A549 (cell line): ENCODE measurements around the gene RARB. TPM values are rescaled to one million over a fixed set of nuclear protein-coding genes. Genes with fewer than 3 reads are reported as not detected.

Experiments used
- ATAC-seq, 2 experiments: fragments of 200-7000 bp in 1 of 2; fragments of >200 bp in 1 of 2; cut with Nextera tagmentation in 1 of 2; cut with Tn5 transposase in 1 of 2; 3 replicates each; pipeline versions ENCODE4 v1.8.0 to v1.9.1; 2018 to 2020; ENCODE audit warnings: mild to moderate bottlenecking in 1 of 2, moderate library complexity in 1 of 2
- CTCF ChIA-PET: fragments of 300-600 bp; sonication (Branson Sonifier 250); formaldehyde crosslinking; extraction: SDS; loops from one replicate; lab custom pipeline; 2021; ENCODE audit warnings: antibody characterized with exemption, inconsistent platforms; lab: Yijun Ruan, JAX
- POLR2A ChIA-PET: fragments of 350-600 bp; formaldehyde crosslinking; extraction: SDS; loops from one replicate; lab custom pipeline; 2021; ENCODE audit warnings: antibody characterized with exemption, inconsistent platforms; lab: Yijun Ruan, JAX
- DNase-seq, 2 experiments: peaks; one replicate each; pipeline versions ENCODE4 v3.0.0 to v3.0.0-alpha.2; 2011 to 2016; ENCODE audit warnings: low read depth in 1 of 2, low spot score in 1 of 2
- FAIRE-seq: peaks from 2 replicates; lab custom pipeline; 2011; peaks lifted over from hg19 to GRCh38; lab: Jason Lieb, UNC
- H3K27ac ChIP-seq, 2 experiments: fragments of >200 bp; sonication (Bioruptor Twin); formaldehyde crosslinking; 3 replicates each; pipeline ENCODE4 v1.5.1; 2016 to 2017
- H3K4me1 ChIP-seq: fragments of >200 bp; sonication (Bioruptor Twin); formaldehyde crosslinking; 3 replicates; pipeline ENCODE4 v1.6.1; 2016
- H3K4me2 ChIP-seq: fragments of >200 bp; sonication (Bioruptor Twin); formaldehyde crosslinking; 3 replicates; pipeline ENCODE4 v1.6.1; 2016
- H3K4me3 ChIP-seq: fragments of >200 bp; sonication (Bioruptor Twin); formaldehyde crosslinking; 3 replicates; pipeline ENCODE4 v1.5.1; 2016
- H3K9me3 ChIP-seq: fragments of >200 bp; sonication (Bioruptor Twin); formaldehyde crosslinking; 3 replicates; pipeline ENCODE4 v1.6.1; 2016
- BHLHE40 ChIP-seq: IDR thresholded peaks from 2 replicates; pipeline ENCODE4 v1.6.1; 2012; ENCODE audit warnings: low read depth, low read length, inconsistent platforms
- CBX2 ChIP-seq: fragments of 200-600 bp; sonication (generic); IDR thresholded peaks from 2 replicates; pipeline ENCODE4 v1.6.1; 2016; ENCODE audit warnings: low read depth, mild to moderate bottlenecking, borderline replicate concordance
- CHD2 ChIP-seq: fragments of 150-350 bp; IDR thresholded peaks from 2 replicates; pipeline ENCODE4 v1.6.1; 2014; ENCODE audit warnings: low read length; ENCODE audit not compliant: partially characterized antibody
- CHD4 ChIP-seq: fragments of 200-600 bp; sonication (generic); IDR thresholded peaks from 2 replicates; pipeline ENCODE4 v1.6.1; 2016; ENCODE audit warnings: antibody characterized with exemption, mild to moderate bottlenecking, borderline replicate concordance
- EHF ChIP-seq: fragments of 250-450 bp; sonication (Bioruptor Pico); IDR thresholded peaks from 2 replicates; pipeline ENCODE4 v1.5.0; 2020; ENCODE audit warnings: mild to moderate bottlenecking
- ESRRA ChIP-seq: fragments of 150-350 bp; IDR thresholded peaks from 2 replicates; pipeline ENCODE4 v1.6.1; 2014; ENCODE audit warnings: mild to moderate bottlenecking, low read length, borderline replicate concordance
- FOXS1 ChIP-seq: fragments of 250-450 bp; sonication (Bioruptor Pico); IDR thresholded peaks from 2 replicates; pipeline ENCODE4 v1.5.0; 2020; ENCODE audit warnings: mild to moderate bottlenecking, moderate library complexity
- GATA3 ChIP-seq: IDR thresholded peaks from 2 replicates; pipeline ENCODE4 v1.6.1; 2012; ENCODE audit warnings: borderline replicate concordance
- HEYL ChIP-seq: fragments of 250-450 bp; sonication (Bioruptor Pico); IDR thresholded peaks from 2 replicates; pipeline ENCODE4 v1.8.0; 2021; ENCODE audit warnings: mild to moderate bottlenecking, moderate library complexity
- HOXA7 ChIP-seq: fragments of 250-450 bp; sonication (Bioruptor Pico); IDR thresholded peaks from 2 replicates; pipeline ENCODE4 v1.5.0; 2020; ENCODE audit warnings: mild to moderate bottlenecking, moderate library complexity
- HOXB5 ChIP-seq: fragments of 250-450 bp; sonication (Bioruptor Pico); IDR thresholded peaks from 2 replicates; pipeline ENCODE4 v1.5.0; 2020; ENCODE audit warnings: mild to moderate bottlenecking, moderate library complexity
- JUNB ChIP-seq: fragments of >200 bp; sonication (Bioruptor Twin); formaldehyde crosslinking; IDR thresholded peaks from 2 replicates; pipeline ENCODE4 v1.6.1; 2016
- KDM5A ChIP-seq: fragments of 200-600 bp; sonication (generic); IDR thresholded peaks from 2 replicates; pipeline ENCODE4 v1.6.1; 2016; ENCODE audit warnings: antibody characterized with exemption, mild to moderate bottlenecking
- NPAS2 ChIP-seq: fragments of 250-450 bp; sonication (Bioruptor Pico); IDR thresholded peaks from 2 replicates; pipeline ENCODE4 v1.8.0; 2022; ENCODE audit warnings: mild to moderate bottlenecking, moderate library complexity, borderline replicate concordance
- RAD21 ChIP-seq, 2 experiments: fragments of >200 bp in 1 of 2; sonication (Bioruptor Twin) in 1 of 2; formaldehyde crosslinking in 1 of 2; IDR thresholded peaks in 1 of 2; conservative IDR thresholded peaks in 1 of 2; 2 replicates in 1 of 2; 3 replicates in 1 of 2; pipeline ENCODE4 v1.6.1; 2012 to 2018; ENCODE audit warnings: inconsistent platforms in 1 of 2
- RNF2 ChIP-seq: fragments of 200-600 bp; sonication (generic); IDR thresholded peaks from 2 replicates; pipeline ENCODE4 v1.6.1; 2016; ENCODE audit warnings: low read depth, mild to moderate bottlenecking, antibody characterized with exemption, moderate library complexity, borderline replicate concordance
- SMC3 ChIP-seq: fragments of >200 bp; sonication (Bioruptor Twin); formaldehyde crosslinking; IDR thresholded peaks from 3 replicates; pipeline ENCODE4 v1.6.1; 2018; ENCODE audit warnings: inconsistent platforms
- TP53 ChIP-seq: fragments of 250-450 bp; sonication (Bioruptor Pico); IDR thresholded peaks from 2 replicates; pipeline ENCODE4 v1.5.0; 2021; ENCODE audit warnings: mild to moderate bottlenecking, moderate library complexity
- ZC3H11A ChIP-seq: fragments of 450-650 bp; IDR thresholded peaks from 2 replicates; pipeline ENCODE4 v1.6.1; 2014; ENCODE audit warnings: antibody characterized with exemption, mild to moderate bottlenecking
- ZNF302 ChIP-seq: fragments of 250-450 bp; sonication (Bioruptor Pico); IDR thresholded peaks from 2 replicates; pipeline ENCODE4 v1.9.0; 2021; ENCODE audit warnings: inconsistent platforms, mild to moderate bottlenecking, moderate library complexity
- ZSCAN20 ChIP-seq: fragments of 250-450 bp; sonication (Bioruptor Pico); IDR thresholded peaks from 2 replicates; pipeline ENCODE4 v1.8.0; 2022; ENCODE audit warnings: mild to moderate bottlenecking, moderate library complexity
- WGBS: methylation state at CpG from one replicate; pipeline ENCODE4 v1.1.6; 2017; ENCODE audit errors: missing lambda C conversion rate; 5-methylcytosine and 5-hydroxymethylcytosine counted together
- polyA plus RNA-seq, 4 experiments: library from polyadenylated mRNA; depleted of rRNA in 3 of 4; stranded (reverse); fragments of >200 nt; fragmentation: RNase III in 1 of 4; extraction: RNeasy Plus Mini Kit Qiagen cat#74134 plus additional on column Dnase treatment in 1 of 4; gene quantifications; 2 replicates in 3 of 4; 3 replicates in 1 of 4; pipeline ENCODE4 v1.2.3, GENCODE V29; 2011 to 2017
- TF ChIP-seq, protein P1 (sequence below): fragments of 250-450 bp; sonication (Bioruptor Pico); IDR thresholded peaks from 2 replicates; pipeline ENCODE4 v1.5.0; 2021; ENCODE audit warnings: mild to moderate bottlenecking, moderate library complexity, borderline replicate concordance
- TF ChIP-seq, protein P2 (sequence below): fragments of >200 bp; sonication (Bioruptor Twin); formaldehyde crosslinking; IDR thresholded peaks from 3 replicates; pipeline ENCODE4 v1.6.1; 2016
- TF ChIP-seq, protein P3 (sequence below): fragments of 150-350 bp; IDR thresholded peaks from 2 replicates; pipeline ENCODE4 v1.6.1; 2014; ENCODE audit warnings: low read depth, mild to moderate bottlenecking, low read length
- TF ChIP-seq, protein P4 (sequence below): fragments of 450-650 bp; IDR thresholded peaks from 2 replicates; pipeline ENCODE4 v1.6.1; 2014; ENCODE audit warnings: antibody characterized with exemption
- TF ChIP-seq, protein P5 (sequence below): IDR thresholded peaks from 2 replicates; pipeline ENCODE4 v1.6.1; 2012; ENCODE audit warnings: low read depth, borderline replicate concordance

The RARB gene
- polyA plus RNA-seq, 2 of the 4 experiments (the other 2 are of a cell fraction): 24.5 to 30.8 TPM

DNA sequence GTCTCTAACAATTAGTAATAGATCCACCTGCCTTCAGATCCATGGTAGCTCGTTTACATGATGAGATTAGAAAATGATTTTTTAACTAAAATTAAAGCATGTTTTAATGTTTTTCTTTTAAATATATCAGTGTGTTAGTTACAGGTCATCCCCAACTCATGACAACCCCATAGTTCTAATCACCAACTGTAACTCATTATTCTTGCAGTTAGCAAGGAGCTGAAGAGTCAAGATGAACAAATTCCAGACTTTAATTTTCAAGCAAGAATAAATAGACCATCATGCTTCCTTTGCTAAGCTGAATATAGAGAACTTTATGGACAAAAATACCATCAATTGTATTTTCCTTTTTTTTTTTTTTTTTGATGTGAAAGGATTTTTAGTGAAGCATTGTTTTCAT, 135.5 kb downstream of the RARB start (continued):
- TF ChIP-seq SMC3 (no peak), NPAS2 (CRISPR knock-in tag) (no peak), JUNB (no peak), TP53 (CRISPR knock-in tag) (no peak)
- TF ChIP-seq, protein P1, sequence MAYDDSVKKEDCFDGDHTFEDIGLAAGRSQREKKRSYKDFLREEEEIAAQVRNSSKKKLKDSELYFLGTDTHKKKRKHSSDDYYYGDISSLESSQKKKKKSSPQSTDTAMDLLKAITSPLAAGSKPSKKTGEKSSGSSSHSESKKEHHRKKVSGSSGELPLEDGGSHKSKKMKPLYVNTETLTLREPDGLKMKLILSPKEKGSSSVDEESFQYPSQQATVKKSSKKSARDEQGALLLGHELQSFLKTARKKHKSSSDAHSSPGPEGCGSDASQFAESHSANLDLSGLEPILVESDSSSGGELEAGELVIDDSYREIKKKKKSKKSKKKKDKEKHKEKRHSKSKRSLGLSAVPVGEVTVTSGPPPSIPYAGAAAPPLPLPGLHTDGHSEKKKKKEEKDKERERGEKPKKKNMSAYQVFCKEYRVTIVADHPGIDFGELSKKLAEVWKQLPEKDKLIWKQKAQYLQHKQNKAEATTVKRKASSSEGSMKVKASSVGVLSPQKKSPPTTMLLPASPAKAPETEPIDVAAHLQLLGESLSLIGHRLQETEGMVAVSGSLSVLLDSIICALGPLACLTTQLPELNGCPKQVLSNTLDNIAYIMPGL (CRISPR knock-in tag): no peak

DNA sequence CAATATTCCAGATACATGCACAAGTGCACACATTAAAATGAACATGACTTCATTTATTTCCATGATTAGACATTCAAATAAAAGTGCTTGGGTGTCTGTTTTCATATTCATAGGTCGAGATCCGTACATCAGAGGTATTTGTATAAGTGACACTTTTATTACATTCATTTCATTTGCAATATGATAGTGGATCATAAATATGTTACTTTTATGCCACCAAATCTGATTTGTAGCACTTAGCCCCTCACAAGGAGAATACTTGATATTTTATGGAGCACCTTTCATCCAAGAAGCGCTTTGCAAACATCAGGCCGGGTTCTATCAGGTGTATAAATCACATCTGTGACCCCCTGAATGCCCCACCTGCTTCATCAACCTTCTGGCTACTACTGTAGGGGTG, 136.0 kb downstream of the RARB start:
- ChIA-PET POLR2A (no interaction called here), CTCF (no interaction called here)
- no peak for TF ChIP-seq ZC3H11A
- no peak for TF ChIP-seq FOXS1
- no peak for TF ChIP-seq CHD2
- TF ChIP-seq, protein P2, sequence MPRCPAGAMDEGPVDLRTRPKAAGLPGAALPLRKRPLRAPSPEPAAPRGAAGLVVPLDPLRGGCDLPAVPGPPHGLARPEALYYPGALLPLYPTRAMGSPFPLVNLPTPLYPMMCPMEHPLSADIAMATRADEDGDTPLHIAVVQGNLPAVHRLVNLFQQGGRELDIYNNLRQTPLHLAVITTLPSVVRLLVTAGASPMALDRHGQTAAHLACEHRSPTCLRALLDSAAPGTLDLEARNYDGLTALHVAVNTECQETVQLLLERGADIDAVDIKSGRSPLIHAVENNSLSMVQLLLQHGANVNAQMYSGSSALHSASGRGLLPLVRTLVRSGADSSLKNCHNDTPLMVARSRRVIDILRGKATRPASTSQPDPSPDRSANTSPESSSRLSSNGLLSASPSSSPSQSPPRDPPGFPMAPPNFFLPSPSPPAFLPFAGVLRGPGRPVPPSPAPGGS: no peak
- TF ChIP-seq SMC3: no peak
- TF ChIP-seq GATA3: no peak
- TF ChIP-seq, protein P3, sequence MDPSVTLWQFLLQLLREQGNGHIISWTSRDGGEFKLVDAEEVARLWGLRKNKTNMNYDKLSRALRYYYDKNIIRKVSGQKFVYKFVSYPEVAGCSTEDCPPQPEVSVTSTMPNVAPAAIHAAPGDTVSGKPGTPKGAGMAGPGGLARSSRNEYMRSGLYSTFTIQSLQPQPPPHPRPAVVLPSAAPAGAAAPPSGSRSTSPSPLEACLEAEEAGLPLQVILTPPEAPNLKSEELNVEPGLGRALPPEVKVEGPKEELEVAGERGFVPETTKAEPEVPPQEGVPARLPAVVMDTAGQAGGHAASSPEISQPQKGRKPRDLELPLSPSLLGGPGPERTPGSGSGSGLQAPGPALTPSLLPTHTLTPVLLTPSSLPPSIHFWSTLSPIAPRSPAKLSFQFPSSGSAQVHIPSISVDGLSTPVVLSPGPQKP: no peak
- no peak for TF ChIP-seq CHD4
- no peak for TF ChIP-seq RNF2
- TF ChIP-seq, protein P4, sequence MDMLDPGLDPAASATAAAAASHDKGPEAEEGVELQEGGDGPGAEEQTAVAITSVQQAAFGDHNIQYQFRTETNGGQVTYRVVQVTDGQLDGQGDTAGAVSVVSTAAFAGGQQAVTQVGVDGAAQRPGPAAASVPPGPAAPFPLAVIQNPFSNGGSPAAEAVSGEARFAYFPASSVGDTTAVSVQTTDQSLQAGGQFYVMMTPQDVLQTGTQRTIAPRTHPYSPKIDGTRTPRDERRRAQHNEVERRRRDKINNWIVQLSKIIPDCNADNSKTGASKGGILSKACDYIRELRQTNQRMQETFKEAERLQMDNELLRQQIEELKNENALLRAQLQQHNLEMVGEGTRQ: no peak
- no peak for TF ChIP-seq ZNF302 (CRISPR knock-in tag)
- 92% methylated on average over 4 of the region's 4 CpGs for WGBS
- Histone ChIP-seq H3K4me2 (no peak overlapping the region), H3K27ac (no peak overlapping the region), H3K4me3 (no peak overlapping the region), H3K9me3 (no peaks in the 10 kb centered on the region), H3K4me1 (no peaks in the 10 kb centered on the region)
- DNase-seq (no peak), ATAC-seq (no peak), FAIRE-seq (no peak)

DNA sequence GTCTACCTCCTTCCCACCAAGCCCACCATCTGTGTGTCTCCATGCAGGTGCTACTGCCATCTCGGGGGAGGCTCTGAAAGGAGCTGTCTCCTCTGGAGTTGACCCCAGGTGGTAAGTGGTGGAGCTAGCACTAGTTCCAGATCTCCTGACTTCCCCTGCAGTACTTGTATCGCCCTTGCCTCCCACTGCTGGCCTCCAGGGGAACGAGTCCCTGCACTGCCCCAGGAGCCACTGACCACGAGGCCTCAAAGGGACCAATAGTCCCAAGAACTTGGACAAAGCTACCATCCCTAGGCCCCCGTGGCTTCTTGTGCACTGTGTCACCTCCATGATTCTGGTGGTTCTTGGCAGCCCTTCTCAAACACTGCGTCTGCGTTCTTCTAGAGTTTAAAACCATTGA, 137.7 kb downstream of the RARB start:
- no peak; a peak in 1 of 6 replicates for ATAC-seq
- Histone ChIP-seq H3K4me3 (no peak overlapping the region), H3K9me3 (no peaks in the 10 kb centered on the region), H3K27ac (no peak overlapping the region), H3K4me1 (no peaks in the 10 kb centered on the region), H3K4me2 (no peak overlapping the region)
- POLR2A ChIA-PET: no interaction called here
- no peak for FAIRE-seq
- WGBS: 88% methylated on average over 7 of the region's 7 CpGs
- CTCF ChIA-PET: interaction anchor here (1.2 to 1.4 kb wide), 2 partner anchors 15 to 130 kb away, joined by 4 read pairs; no protein-coding TSS in a partner anchor
- DNase-seq: no peak
- TF ChIP-seq ZNF302 (CRISPR knock-in tag) (no peak), HOXA7 (no peak), KDM5A (no peak), EHF (no peak), HOXB5 (CRISPR knock-in tag) (no peak), HEYL (no peak), CBX2 (no peak), BHLHE40 (no peak), RNF2 (no peak), NPAS2 (CRISPR knock-in tag) (no peak), RAD21 (conservative IDR thresholded peaks at IDR 0.05 in 1 of 2, IDR thresholded peaks at IDR 0.05 in 1 of 2) (no peak), ESRRA (no peak), ZSCAN20 (no peak), CHD2 (no peak)
- TF ChIP-seq, protein P5, sequence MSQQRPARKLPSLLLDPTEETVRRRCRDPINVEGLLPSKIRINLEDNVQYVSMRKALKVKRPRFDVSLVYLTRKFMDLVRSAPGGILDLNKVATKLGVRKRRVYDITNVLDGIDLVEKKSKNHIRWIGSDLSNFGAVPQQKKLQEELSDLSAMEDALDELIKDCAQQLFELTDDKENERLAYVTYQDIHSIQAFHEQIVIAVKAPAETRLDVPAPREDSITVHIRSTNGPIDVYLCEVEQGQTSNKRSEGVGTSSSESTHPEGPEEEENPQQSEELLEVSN: no peak
- TF ChIP-seq, all 56 proteins: peak for 0
